ENCODE results near the gene PAX5.
A peak's percentile ranks its signal among the peaks of the same experiment; 100 is the strongest.
"Not testable (repeated sequence)": the region's sequence is repeated elsewhere in the genome, so short reads cannot be mapped to it uniquely, and the experiment has no call there.

The PAX5 gene

DNA sequence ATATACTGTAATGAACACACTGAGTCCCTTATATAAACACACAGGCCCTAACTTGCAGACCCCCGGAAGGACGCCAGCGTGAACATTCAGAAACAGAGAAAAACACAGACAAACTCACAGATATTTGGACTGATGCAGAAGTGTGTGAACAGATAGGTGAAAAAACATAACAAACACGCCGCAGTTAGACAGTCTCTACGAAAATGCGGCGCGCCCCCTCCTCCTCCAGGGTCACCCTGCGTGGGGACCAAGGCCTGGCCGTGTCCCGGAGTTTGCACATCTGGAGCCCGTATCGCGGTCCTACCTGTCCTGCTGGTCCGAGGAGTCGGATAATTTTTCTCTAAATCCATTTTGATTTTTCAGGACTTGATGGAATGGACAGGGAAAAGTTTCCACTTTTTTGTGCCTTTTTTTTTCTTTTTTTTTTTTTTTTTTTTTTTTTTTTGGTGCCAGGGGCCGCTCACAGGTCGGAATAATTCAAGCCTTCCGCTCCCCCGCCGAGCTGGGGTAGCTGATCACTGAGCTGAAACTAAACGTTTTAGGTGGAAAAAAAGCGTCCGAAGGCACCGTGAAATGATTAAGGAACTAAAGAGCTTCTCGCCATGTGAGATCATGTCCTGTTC is at the start of gene PAX5:
Gene PAX5 (minus strand): TSS at position 587 of the 623 bp plus-strand sequence. CDS start 237 bp downstream, at position 350.
- DNase-seq (ENCODE audit: low read depth), result no peak

DNA sequence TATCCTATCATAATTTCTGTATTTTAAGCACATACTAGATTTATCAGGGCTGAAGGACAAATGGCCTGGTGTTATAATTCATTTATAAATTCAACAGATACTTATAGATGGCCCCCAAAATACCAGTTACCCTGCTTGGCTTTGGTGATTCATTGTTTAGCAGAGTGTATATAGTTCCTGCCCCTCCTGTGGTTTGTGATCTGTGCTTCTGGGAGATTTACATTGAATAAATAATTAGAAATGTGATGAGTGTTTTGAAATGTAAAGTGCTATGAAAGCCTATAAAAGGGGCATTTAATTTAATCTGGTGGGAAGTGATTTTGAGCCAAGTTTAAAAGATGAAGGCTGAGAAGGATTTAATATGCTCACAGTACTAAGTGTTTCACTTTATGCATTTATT is 49.6 kb upstream of the PAX5 start:
- peak; percentile 33 for DNase-seq (ENCODE audit: low read depth)

DNA sequence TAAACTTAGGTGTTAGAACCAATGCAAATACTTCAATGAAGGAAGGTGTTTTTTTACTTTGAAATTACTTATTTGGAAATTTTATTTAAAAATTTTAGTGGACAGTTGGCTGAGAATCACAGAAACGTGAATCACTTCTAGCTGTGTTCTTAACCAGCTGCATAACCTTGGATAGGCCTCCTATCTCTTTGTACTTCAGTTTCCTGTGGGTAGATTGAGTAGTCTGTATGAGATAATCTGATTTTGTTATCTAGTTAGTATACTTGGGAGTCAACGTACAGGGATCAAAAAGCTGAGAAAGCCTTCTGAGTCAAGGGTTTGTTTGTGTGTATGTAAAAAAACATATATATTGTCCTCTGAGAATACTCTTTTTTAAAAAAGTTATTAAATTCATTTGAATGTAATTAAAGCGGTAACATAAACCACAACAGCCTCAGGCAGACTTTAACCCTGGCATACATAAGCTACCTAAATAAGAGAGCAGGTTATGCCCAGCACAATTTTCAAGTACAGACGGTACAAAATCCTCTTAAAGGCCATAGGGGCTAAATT is 48.2 kb upstream of the PAX5 start:
- DNase-seq (ENCODE audit: low read depth), result no peak

DNA sequence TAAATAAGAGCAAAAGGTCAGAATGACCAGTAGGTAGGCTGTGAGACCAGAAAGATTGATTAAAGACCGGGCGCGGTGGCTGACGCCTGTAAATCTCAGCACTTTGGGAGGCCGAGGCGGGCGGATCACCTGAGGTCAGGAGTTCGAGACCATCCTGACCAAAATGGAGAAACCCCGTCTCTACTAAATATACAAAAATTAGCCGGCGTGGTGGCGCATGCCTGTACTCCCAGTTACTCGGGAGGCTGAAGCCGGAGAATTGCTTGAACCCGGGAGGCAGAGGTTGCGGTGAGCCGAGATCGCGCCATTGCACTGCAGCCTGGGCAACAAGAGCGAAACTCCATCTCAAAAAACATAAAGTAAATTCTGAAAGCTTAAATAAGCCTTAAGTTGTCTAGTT is 47.4 kb upstream of the PAX5 start:
- not testable (repeated sequence) for DNase-seq (ENCODE audit: low read depth)

DNA sequence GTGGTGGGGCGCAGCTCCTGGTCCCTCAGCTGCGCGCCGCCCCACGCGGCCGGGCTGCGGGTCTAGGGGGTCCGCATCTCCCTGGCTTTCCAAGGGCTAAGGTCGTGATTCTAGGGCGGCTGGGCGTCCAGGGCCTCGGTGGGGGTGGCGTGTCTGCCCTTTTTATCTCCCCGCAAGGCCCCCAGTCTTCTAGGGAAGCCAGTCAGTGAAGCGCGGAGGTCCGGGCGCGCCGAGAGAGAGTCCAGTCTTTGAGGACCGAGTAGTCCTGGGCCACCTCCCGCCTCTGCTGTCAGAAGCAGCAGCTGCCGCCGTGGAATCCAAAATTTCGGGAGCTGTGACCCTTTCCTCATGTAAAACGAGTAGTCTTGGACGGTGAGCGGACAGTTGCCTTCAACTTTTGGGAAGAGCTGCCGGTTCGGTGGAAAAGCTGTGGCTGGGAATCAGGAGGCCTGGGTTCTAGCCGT is 46.1 kb upstream of the PAX5 start:
- peak; percentile 48 for DNase-seq (ENCODE audit: low read depth)

DNA sequence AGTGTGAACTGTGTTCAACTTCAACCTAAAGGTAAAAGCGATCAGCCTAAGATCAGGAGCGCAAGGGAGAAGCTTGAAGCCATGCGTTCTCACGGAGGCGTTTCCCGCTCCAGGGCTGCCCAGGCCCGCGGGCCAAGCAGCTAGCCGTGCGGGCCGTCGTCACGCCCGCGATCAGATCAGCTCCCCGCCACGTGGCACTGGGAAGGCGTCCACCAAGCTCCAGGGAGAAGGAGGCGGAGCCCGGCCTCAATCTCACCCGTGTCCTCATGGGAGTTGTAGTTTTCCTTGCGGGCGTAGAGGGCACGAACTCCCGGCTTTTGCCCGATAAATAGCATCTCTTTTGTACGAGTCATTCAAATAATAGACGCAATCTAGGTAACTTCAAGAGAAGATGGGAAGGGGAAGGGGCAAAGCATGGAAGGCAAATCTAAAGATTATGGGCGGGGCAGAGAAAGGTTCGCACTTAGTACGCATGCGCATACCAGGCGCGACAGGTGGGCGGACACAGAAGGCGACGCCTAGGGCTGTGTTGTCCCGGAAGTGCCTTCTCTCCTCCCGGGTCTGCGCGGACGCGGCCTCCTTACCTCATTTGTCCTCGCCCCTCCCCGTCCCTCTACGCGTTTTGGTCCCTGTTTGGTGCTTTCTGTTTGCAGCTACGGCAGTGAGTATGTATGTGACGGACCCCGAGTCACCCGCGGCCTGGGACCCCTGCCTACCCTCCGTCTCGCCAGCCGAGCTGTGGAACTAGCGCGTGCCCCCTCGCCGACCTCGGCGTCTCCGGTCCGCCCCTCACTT is 45.5 kb upstream of the PAX5 start:
- DNase-seq (ENCODE audit: low read depth), result peak; percentile 95

DNA sequence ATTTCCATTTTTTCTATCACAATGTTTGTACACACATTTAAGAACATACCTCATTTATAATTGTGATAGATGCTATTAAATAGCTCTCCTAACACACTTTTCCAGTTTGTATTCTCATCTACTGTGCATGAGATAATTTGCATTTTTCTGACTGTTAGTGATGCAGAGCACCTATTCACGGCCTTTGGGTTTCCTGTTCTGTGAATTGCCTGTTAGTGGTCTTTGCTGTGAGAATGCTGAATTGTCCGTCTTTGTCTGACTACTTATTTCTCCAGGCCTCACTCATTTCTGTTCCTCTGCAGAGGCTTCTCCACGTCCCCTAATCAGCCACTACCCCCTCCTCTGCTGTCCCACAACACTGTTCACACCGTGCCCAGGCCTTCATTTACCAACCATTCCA is 40.7 kb upstream of the PAX5 start:
- DNase-seq (ENCODE audit: low read depth), result not testable (repeated sequence)

DNA sequence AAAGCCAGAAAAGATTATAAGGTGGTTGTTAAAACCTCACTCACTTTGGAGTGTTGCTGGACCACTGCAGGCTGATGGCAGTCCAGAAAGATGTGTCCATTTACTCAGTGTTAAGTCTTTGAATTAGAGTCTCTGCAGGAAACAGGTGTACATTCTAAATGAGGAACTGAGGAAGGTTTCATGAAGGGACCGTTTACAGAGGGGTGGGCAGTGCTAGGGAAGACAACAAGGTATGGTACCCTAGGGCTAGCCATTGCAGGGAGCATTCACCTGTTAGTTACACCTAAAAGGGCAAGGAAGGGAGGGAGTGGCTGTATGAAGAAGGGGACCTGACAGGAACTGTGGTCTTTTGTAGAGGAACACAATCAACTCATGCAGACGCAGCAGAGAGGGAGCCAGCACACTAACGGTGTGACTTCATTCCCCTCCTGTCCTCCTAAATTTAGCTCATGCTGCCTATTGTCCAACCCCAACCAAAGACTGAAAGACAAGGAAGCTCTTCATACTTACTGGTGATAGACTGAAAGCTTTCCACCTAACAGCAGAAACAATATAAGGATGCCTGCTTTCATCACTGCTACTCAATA is 32.2 kb upstream of the PAX5 start:
- DNase-seq (ENCODE audit: low read depth), result no peak

DNA sequence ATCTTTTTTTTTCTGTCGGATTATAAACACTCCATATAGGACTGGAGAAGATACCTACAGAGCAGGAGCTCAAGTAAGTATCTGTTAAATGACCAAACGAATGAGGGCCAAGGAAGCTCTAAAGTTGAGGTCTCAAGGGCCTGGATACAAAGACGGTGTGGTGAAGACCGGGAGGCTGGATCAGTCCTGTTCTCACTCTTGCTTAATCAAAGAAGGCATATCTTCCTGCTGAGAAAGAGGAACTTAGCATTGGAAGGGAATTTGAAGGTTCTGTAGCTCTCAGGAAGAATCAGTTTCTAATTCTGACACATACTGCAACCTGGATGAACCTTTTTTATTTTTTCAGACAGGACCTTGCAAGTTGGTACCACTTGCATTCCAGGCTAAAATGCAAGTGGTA is 28.3 kb upstream of the PAX5 start:
- no peak for DNase-seq (ENCODE audit: low read depth)

DNA sequence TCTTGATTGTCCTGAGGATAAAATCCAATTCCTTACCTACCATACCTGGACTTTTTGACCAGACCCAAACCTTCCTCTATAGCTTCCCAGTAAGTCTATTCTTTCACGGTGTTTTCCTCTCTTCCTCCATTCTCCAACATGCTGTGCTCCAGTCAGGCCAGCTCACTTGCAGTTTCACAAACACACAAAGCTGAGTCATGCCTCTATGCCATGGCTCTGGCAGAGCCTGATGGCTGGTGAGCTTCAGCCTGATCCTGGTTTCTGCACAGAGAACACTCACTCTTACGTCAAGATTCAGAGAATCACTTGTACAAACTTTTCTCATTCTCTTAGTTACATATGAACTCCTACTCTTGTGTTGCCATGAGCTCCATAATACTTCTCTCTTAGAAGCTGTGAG is 27.7 kb upstream of the PAX5 start:
- DNase-seq (ENCODE audit: low read depth), result peak; percentile 49

DNA sequence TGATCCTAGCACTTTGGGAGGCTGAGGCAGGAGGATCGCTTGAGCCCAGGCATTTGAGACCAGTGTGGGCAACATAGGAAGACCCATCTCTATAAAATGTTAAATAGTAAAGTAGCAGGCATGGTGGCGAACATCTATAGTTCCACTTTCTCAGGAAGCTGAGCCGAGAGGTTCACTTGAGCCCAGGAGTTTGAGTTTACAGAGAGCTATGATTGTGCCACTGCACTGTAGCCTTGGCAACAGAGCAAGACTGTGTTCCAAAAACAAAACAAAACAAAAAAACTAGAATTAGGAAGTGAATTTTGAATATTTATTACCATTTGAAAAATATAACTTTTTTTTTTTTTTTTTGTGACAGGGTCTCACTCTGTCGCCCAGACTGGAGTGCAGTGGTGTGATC is 26.8 kb upstream of the PAX5 start:
- DNase-seq (ENCODE audit: low read depth), result no peak

DNA sequence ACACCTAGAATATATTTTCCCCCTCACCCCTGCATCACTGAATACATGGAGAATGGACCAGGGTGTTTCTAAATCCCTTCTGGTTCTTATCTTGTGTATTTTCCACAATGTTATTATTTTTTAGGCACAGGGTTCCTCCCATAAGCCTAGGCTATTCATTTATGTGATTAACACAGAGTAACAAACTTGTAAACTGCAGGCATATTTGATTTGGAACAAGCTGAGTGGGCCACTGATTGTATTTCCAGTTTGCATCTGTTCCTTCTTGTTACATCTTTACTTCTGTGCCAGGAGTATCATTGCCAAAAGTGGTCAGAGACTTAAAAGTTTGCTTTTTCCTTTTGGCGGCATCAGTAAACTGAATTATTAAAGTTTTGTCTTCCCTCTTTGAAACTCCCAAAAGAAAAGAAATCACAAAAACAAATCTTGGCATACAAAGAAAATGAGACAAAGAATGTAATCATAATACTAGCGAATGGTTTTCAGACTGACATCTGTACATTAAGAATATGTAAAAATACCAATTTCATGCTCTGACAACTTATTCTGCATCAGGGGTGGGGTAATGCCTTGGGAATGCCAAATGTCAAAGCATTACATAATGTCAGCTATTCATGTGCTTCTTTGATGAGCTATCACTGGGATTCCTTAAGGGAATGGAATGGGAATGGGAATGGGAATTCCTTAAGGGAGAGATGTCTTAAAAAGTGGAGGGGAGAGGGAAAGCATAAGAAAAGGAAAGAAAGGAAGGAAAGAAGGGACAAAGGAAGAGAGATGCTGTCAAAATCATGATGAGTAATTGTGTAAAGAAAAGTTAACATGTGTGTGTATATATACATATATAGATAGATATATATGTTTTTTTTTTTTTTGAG is 22.2 kb upstream of the PAX5 start:
- DNase-seq (ENCODE audit: low read depth), result no peak

DNA sequence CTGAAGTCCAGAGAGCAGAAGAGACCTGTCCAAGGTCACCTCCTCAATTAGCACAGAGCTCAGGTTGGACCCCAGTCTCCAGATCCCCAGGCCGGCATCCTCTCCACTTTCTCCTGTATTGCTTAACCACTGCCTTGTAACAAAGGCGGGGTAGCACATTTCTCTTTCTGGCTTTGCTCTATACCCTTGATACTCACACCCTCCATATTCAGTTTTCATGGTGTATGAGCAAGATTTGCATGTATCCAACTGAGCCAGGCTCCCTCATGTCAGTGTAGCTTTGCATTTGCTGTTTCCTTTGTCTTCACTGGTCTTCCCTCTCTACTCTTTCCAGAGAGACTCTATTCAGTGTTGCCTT is 20.3 kb upstream of the PAX5 start:
- DNase-seq (ENCODE audit: low read depth), result not testable (repeated sequence)

DNA sequence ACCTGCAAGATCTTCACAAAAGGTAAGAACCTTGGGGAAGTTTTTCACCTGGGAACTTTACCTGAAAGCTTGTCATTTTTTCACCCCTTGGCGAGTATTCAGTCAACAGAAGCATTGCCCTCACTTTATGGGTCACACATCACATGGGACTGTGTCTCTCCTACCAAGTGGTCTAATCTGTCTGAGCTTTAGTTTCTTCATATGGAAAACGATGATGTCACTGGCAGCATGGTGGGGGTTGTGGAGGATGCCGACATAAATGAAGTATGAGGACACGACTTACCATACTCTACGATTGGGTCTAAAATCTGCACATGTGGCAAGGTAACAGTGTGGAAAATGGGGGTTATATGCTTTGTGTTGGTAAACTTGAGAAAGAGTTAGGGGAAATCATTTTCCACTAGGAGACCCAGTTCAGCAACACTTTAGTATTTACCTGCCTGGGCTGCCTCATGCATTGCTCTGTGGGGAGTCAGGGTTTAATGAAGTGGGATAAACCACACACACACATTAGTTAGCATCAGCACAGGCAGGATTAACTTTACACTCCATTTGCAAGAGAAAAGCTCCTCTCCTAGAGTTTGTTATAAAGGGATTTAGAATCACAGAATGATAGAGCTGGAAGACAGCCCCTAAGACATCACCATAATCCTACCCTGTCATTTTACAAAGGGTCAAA is 19.8 kb upstream of the PAX5 start:
- DNase-seq (ENCODE audit: low read depth), result no peak

DNA sequence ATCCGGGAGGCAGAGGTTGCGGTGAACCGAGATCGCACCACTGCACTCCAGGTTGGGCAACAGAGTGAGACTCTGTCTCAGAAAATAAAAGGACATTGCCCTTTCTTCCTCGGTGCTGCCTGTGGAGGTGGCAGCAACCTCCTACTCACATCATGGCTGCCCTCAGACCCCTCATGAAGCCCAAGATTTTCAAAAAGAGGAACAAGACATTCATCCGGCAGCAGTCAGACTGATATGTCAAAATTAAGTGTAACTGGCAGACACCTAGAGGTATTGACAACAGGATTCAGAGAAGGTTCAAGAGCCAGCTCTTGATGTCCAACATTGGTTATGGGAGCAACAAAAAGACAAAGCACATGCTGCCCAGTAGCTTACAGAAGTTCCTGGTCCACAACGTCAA is 12.6 kb upstream of the PAX5 start:
- DNase-seq (ENCODE audit: low read depth), result no peak

DNA sequence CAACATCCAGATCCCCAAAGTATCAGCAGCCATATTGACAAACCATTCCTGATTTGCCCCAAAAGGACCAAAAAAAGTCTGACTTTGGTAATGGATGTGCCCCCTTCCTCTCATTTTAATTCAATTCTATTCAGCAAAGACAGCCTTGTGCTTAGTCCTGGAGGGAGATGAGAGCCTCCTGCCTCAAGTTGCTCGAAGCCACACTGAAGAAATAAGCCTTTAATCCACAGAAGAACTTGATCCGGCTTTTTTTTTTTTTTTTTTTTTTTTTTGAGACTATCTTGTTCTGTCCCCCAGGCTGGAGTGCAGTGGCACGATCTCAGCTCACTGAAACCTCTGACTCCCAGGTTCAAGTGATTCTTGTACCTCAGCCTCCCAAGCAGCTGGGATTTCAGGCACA is 8.4 kb upstream of the PAX5 start:
- DNase-seq (ENCODE audit: low read depth), result no peak

DNA sequence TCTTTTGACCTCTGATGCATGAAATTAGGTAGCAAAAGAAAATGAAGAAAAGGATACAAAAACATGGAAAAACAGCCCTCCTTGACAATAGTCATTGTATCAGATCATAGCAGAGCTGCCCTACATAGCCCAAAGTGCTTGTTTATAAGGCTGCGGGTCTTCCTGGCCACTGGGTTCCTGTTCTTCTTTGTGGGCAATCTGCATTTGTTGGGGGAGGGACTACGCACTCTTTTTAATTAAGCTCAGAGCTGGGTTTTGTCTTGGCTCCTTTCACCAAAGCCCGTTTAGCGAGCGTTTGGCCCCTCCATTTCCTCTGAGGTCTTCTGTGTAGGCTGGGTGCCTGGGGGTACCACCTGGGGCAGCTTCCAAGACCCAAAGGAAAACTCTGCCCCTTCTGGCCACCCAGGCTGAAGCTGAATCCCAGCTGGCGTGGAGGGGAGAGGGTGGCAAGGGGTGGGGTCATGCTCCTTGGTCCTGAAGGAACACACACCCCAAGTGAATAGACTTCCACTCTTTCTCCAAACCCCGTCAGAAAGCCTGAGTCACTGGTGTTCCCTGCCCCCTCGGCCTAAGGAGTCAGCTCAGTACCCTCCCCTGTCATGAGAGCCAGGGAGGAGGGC is 6.5 kb upstream of the PAX5 start:
- no peak for DNase-seq (ENCODE audit: low read depth)

DNA sequence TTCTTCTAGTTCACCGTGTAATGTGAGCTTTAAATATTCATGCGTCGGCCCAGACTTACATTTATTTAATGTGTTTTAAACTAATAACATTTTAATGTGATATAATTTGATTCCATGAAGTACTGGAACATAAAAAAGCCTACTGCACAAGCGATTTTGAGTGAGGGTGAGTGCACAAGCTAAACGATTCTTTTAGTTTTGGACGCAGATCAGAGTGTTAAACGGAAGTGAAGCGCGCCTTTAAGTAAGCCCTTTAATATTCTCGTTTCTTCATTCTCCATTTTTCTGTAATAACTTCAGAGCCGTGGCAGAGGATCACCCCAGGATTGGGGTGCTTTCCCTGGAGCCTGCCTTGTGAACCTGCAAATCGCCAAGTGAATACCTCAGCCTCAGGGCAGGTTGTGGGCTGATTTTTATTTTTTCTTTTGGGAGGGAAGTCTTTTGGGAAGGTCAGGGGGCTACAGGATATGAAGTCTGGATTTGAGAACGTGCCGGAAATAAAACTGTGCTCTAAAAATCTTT is 4.9 kb upstream of the PAX5 start:
- DNase-seq (ENCODE audit: low read depth), result no peak

DNA sequence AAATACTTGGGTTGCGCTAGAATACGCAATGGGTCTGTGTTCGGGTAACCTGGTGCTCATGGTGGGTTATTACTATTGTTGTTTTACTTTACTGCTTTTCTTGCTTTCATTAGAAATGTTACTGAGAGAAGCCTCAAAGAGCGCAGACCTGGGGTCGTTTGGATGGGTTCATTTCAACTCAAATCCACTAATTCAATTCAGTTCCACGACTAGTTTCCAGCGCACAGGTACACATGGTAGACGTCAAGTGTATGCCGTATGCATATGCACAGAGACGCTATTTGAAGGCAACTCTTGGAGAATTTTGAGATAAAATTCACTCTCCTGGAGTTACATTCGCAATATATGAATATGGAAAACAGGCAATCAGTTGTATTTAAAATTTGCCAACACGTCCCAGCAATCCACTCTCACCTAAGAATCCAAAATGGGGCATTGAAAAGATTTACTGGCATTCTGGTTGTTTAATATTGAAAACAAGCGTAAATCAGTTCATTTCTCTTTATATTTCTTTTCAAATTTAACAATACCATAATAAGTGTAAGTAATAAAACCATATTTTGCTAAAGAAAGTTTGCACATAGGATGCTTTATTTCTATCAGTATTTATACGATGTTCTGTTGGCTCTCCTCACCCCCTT is 4.4 kb upstream of the PAX5 start:
- no peak for DNase-seq (ENCODE audit: low read depth)

Data from ELR (cell line).